Gastroesophageal sphincter (tissue), 4 donors: Measurements from ENCODE around the gene TBC1D8. TPM values are rescaled to one million over a fixed set of nuclear protein-coding genes. Genes with fewer than 3 reads are reported as not detected.

Source experiments
- ATAC-seq: fragments of 150-250 bp; one replicate; pipeline ENCODE4 v1.9.1; 2016; ENCODE audit warnings: mild to moderate bottlenecking, moderate library complexity
- H3K27ac ChIP-seq, 4 donors: fragments of 200-600 bp; sonication (generic) in 3 of 4; 1 replicate in 3 of 4; 2 replicates in 1 of 4; pipeline ENCODE4 v1.5.1; 2016 to 2019
- H3K27me3 ChIP-seq: fragments of 200-600 bp; sonication (generic); one replicate; pipeline ENCODE4 v1.5.1; 2019
- H3K36me3 ChIP-seq, 2 donors: fragments of 200-600 bp; sonication (generic); one replicate each; pipeline ENCODE4 v1.5.1; 2019; ENCODE audit warnings: control low read depth in 1 of 2
- H3K4me1 ChIP-seq, 3 donors: fragments of 200-600 bp; sonication (generic); 1 replicate in 2 of 3; 2 replicates in 1 of 3; pipeline ENCODE4 v1.5.1; 2016 to 2019; ENCODE audit warnings: control low read depth in 2 of 3
- H3K4me3 ChIP-seq, 2 donors: fragments of 200-600 bp; sonication (generic); one replicate each; pipeline ENCODE4 v1.5.1; 2019; ENCODE audit warnings: mild to moderate bottlenecking in 1 of 2, moderate library complexity in 1 of 2
- H3K9me3 ChIP-seq, 3 donors: fragments of 200-600 bp; sonication (generic); one replicate each; pipeline ENCODE4 v1.5.1; 2017 to 2019; ENCODE audit warnings: control low read depth in 2 of 3
- CTCF ChIP-seq, 4 experiments: fragments of 200-600 bp in 2 of 4; fragments of 450-650 bp in 2 of 4; sonication (generic) in 1 of 4; IDR thresholded peaks; one replicate each; pipeline ENCODE4 v1.5.1; 2017 to 2019; ENCODE audit warnings: antibody characterized with exemption in 4 of 4, mild to moderate bottlenecking in 2 of 4, moderate library complexity in 2 of 4
- EP300 ChIP-seq: sonication (generic); formaldehyde crosslinking; IDR thresholded peaks from one replicate; pipeline ENCODE4 v1.6.1; 2017; ENCODE audit warnings: antibody characterized with exemption, mild to moderate bottlenecking
- POLR2A ChIP-seq, 2 donors: fragments of 450-650 bp; IDR thresholded peaks; one replicate each; pipeline ENCODE4 v1.6.1; 2017; ENCODE audit warnings: antibody characterized with exemption in 2 of 2, mild to moderate bottlenecking in 2 of 2, moderate library complexity in 1 of 2
- POLR2AphosphoS5 ChIP-seq: sonication (generic); formaldehyde crosslinking; IDR thresholded peaks from one replicate; pipeline ENCODE4 v1.6.1; 2017; ENCODE audit warnings: antibody characterized with exemption
- WGBS, 2 donors: methylation state at CpG; one replicate each; pipeline ENCODE4 v1.1.5; 2018; ENCODE audit warnings: low coverage in 1 of 2; 5-methylcytosine and 5-hydroxymethylcytosine counted together
- total RNA-seq, 4 donors: library from RNA; depleted of rRNA; stranded (reverse); fragments of >200 nt; gene quantifications; one replicate each; pipeline ENCODE4 v1.1.0, GENCODE V29; 2016

TBC1D8 gene
- total RNA-seq, 4 donors from 2014 or later, result 14.9 to 45.5 (median 32.6) TPM

GRCh38 chr2:100991404-100991773, 159.8 kb downstream of the TBC1D8 start:
- Histone ChIP-seq H3K27me3 (no peaks in the 10 kb centered on the region), H3K4me1 (no peaks in the 10 kb centered on the region), H3K27ac (no peak overlapping the region), H3K4me3 (no peak overlapping the region), H3K9me3 (no peaks in the 10 kb centered on the region), H3K36me3 (peaks cover 0 to 66% of the 10 kb centered on the region in 2 donors)
- 80 to 83% methylated on average over 1 of the region's 5 CpGs for WGBS, 2 donors
- ATAC-seq, result no peak
- TF ChIP-seq POLR2AphosphoS5, result no peak

GRCh38 chr2:100990650-100991403, 160.4 kb downstream of the TBC1D8 start:
- Histone ChIP-seq H3K9me3 (no peaks in the 10 kb centered on the region), H3K36me3 (peaks cover 0 to 60% of the 10 kb centered on the region in 2 donors), H3K4me3 (no peak overlapping the region), H3K27ac (no peak overlapping the region), H3K4me1 (no peaks in the 10 kb centered on the region), H3K27me3 (no peaks in the 10 kb centered on the region)
- no peak for ATAC-seq
- WGBS, 2 donors, result 50 to 78% methylated on average over 3 to 14 of the region's 24 CpGs
- no peak for TF ChIP-seq CTCF (IDR thresholded peaks at IDR 0.05)
- TF ChIP-seq POLR2AphosphoS5, result no peak
- TF ChIP-seq EP300, result no peak
- no peak for TF ChIP-seq POLR2A (IDR thresholded peaks at IDR 0.05)

- Histone ChIP-seq H3K4me1 (peaks cover 0 to under 1% (median 0%) of the 10 kb centered on the region in 3 donors), H3K4me3 (no peak overlapping the region), H3K27me3 (no peaks in the 10 kb centered on the region), H3K36me3 (peaks cover 0 to 54% of the 10 kb centered on the region in 2 donors), H3K9me3 (no peaks in the 10 kb centered on the region), H3K27ac (no peak overlapping the region)
- WGBS, 2 donors, result 83% methylated on average over 1 of the region's 9 CpGs; no CpG with 5 or more reads in 1 of the 2 donors
- TF ChIP-seq POLR2A (IDR thresholded peaks at IDR 0.05), result no peak
- TF ChIP-seq POLR2AphosphoS5, result no peak
- TF ChIP-seq CTCF (IDR thresholded peaks at IDR 0.05), result no peak
- no peak for TF ChIP-seq EP300
- ATAC-seq, result no peak
Observed at GRCh38 chr2:100990166-100990565, 161.0 kb downstream of the TBC1D8 start.

GRCh38 chr2:100989666-100990065, 161.5 kb downstream of the TBC1D8 start:
- no peak for ATAC-seq
- TF ChIP-seq POLR2A (IDR thresholded peaks at IDR 0.05), result no peak
- no peak for TF ChIP-seq EP300
- TF ChIP-seq POLR2AphosphoS5, result no peak
- no peak for TF ChIP-seq CTCF (IDR thresholded peaks at IDR 0.05)

GRCh38 chr2:100988630-100989417, 162.4 kb downstream of the TBC1D8 start:
- H3K9me3 ChIP-seq, result no peaks in the 10 kb centered on the region
- peaks cover 0 to 40% of the 10 kb centered on the region in 2 donors for H3K36me3 ChIP-seq
- WGBS, 2 donors, result 83 to 89% methylated on average over 1 to 3 of the region's 8 CpGs
- TF ChIP-seq POLR2A (IDR thresholded peaks at IDR 0.05) (no peak), POLR2AphosphoS5 (no peak), CTCF (IDR thresholded peaks at IDR 0.05) (no peak), EP300 (no peak)
- H3K27me3 ChIP-seq, result no peaks in the 10 kb centered on the region
- H3K27ac ChIP-seq, result no peak overlapping the region
- H3K4me3 ChIP-seq, result no peak overlapping the region
- ATAC-seq, result no peak
- H3K4me1 ChIP-seq, result peaks cover 0 to 9% (median 0%) of the 10 kb centered on the region in 3 donors

More at GRCh38 chr2:100989666-100990065, 161.5 kb downstream of the TBC1D8 start:
- peaks cover 0 to 49% of the 10 kb centered on the region in 2 donors for H3K36me3 ChIP-seq
- 82 to 94% methylated on average over 2 of the region's 3 CpGs for WGBS, 2 donors
- peaks cover 0 to 5% (median 0%) of the 10 kb centered on the region in 3 donors for H3K4me1 ChIP-seq
- H3K4me3 ChIP-seq, result no peak overlapping the region
- H3K27me3 ChIP-seq, result no peaks in the 10 kb centered on the region
- H3K27ac ChIP-seq, result no peak overlapping the region
- no peaks in the 10 kb centered on the region for H3K9me3 ChIP-seq
